Measurements from ENCODE around the gene GNMT. TPM values are rescaled to one million over a fixed set of nuclear protein-coding genes. Genes with fewer than 3 reads are reported as not detected.
"Not testable (repeated sequence)": the region's sequence is repeated elsewhere in the genome, so short reads cannot be mapped to it uniquely, and the experiment has no call there.

Gene GNMT
- total RNA-seq, 1 donor from 2014 or later = 0.62 TPM

DNA sequence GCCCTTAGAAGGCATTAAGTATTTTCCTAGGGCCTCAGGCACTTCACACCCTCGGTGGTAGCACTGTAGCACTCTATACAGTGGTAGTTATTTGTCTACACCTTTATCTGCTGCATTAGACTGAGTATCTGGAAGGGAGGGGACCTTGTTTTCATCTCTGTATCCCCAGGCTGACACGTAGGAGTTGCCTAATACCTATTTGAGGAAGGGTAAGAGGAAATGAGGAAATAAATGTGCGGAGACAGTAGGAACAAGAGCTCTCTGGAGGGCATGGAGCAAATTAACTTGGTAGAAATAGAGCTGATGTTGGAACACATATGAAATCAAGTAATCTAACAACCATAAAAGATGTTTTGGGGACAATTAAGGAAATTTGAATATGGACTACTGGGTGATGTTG is 27.3 kb upstream of the GNMT start:
- intact Hi-C loops (cut with micrococcal nuclease) = no loop called here

DNA sequence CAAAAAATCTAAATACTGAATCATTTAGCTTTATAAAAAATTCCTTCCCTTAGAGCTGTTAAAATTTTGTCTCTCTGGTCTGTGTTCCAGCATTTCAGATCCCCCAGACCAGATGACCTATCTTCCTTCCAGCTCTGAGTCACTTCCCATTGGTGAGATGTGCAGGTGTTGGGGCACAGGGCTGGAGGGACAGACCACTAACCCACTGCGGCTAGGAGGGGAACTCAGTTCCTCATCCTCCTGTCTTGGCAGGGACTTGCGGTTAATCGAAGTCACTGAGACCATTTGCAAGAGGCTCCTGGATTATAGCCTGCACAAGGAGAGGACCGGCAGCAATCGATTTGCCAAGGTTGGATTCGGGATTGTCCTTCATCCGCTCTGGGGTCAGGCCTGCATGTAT is 25.2 kb upstream of the GNMT start:
- no peaks in the 10 kb centered on the region for H3K9me3 Mint-ChIP-seq
- no peak overlapping the region for H3K4me3 Mint-ChIP-seq (ENCODE audit: low read depth)
- no peak overlapping the region for H3K27ac Mint-ChIP-seq
- no peak for DNase-seq (ENCODE audit: low spot score)
- no peaks in the 10 kb centered on the region for H3K27me3 Mint-ChIP-seq (ENCODE audit: low read depth)
- peaks cover 26% of the 10 kb centered on the region for H3K4me1 Mint-ChIP-seq (ENCODE audit: low read depth)
- peaks cover 82% of the 10 kb centered on the region for H3K36me3 Mint-ChIP-seq (ENCODE audit: low read depth)
- intact Hi-C loops (cut with micrococcal nuclease) = no loop called here

More for the DNA sequence above, 27.3 kb upstream of the GNMT start:
- Mint-ChIP-seq H3K27ac (no peak overlapping the region), H3K9me3 (no peaks in the 10 kb centered on the region), H3K27me3 (ENCODE audit: low read depth) (no peaks in the 10 kb centered on the region), H3K36me3 (ENCODE audit: low read depth) (peaks cover 70% of the 10 kb centered on the region), H3K4me3 (ENCODE audit: low read depth) (no peak overlapping the region), H3K4me1 (ENCODE audit: low read depth) (peaks cover 33% of the 10 kb centered on the region)
- DNase-seq (ENCODE audit: low spot score) = no peak

DNA sequence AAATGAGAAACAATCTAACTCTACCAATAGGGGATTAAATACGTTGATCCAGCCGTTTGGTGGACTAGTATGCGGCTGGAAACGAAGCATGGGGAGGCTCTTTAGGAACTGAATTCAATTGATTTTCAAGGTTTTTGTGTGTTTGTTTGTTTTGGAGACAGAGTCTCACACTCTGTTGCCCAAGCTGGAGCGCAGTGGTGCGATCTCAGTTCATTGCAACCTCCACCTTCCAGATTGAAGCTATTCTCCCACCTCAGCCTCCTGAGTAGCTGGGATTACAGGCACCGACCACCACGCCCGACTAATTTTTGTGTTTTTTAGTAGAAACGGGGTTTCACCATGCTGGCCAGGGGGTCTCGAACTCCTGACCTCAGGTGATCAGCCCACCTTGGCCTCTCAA is 24.2 kb upstream of the GNMT start:
- no peak overlapping the region for H3K27ac Mint-ChIP-seq
- H3K4me1 Mint-ChIP-seq (ENCODE audit: low read depth) = peaks cover 18% of the 10 kb centered on the region
- H3K9me3 Mint-ChIP-seq = no peaks in the 10 kb centered on the region
- H3K4me3 Mint-ChIP-seq (ENCODE audit: low read depth) = no peak overlapping the region
- peaks cover 84% of the 10 kb centered on the region for H3K36me3 Mint-ChIP-seq (ENCODE audit: low read depth)
- H3K27me3 Mint-ChIP-seq (ENCODE audit: low read depth) = no peaks in the 10 kb centered on the region
- no peak for DNase-seq (ENCODE audit: low spot score)
- intact Hi-C loops (cut with micrococcal nuclease) = no loop called here

DNA sequence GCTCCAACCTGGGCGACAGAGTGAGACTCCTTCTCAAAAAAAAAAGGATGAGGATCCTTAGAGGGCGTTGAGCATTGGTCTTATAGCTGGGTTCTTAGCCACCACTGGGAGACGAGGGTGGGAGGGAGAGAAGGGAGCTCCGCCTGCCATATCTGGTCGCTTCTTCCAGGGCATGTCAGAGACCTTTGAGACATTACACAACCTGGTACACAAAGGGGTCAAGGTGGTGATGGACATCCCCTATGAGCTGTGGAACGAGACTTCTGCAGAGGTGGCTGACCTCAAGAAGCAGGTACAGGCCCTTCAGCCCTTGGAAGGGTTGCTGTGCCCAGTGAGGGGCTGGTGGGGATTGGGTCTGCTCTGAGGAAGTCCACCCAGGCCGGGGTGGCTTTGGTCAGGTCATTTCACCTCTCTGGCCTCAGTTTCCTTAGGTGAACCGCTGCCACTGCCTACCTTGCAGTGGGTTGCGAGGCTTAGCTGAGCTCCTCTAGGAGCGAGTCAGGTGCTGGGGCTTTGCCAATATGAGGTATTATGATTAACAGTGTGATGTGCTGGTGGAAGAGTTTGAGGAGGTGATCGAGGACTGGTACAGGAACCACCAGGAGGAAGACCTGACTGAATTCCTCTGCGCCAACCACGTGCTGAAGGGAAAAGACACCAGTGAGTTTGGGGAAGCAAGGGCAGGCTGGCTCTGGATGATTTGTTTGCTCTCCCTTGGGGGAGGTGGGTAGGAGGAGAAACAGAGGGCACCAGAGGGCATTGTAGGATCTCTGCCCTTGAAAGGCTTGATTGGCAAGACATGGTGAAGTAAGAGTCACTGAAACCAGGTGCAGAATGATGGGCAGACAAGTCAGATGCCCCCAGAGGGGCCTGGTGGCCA is 22.8 kb upstream of the GNMT start:
- no peak for DNase-seq (ENCODE audit: low spot score)
- Mint-ChIP-seq H3K27ac (no peak overlapping the region), H3K4me3 (ENCODE audit: low read depth) (no peak overlapping the region), H3K27me3 (ENCODE audit: low read depth) (no peaks in the 10 kb centered on the region), H3K9me3 (no peaks in the 10 kb centered on the region), H3K4me1 (ENCODE audit: low read depth) (peaks cover 7% of the 10 kb centered on the region), H3K36me3 (ENCODE audit: low read depth) (peaks cover 77% of the 10 kb centered on the region)
- intact Hi-C loops (cut with micrococcal nuclease) = no loop called here

DNA sequence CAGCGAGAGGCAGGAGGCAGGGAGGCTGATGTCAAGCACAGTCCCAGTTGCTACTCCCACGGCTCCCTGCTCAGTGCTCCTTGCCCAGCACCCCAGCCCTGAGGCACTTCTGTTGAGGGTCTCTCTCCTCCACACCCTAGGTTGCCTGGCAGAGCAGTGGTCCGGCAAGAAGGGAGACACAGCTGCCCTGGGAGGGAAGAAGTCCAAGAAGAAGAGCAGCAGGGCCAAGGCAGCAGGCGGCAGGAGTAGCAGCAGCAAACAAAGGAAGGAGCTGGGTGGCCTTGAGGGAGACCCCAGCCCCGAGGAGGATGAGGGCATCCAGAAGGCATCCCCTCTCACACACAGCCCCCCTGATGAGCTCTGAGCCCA is 22.1 kb upstream of the GNMT start:
- Mint-ChIP-seq H3K4me1 (ENCODE audit: low read depth) (peaks cover under 1% of the 10 kb centered on the region), H3K4me3 (ENCODE audit: low read depth) (no peak overlapping the region), H3K9me3 (no peaks in the 10 kb centered on the region), H3K27ac (no peak overlapping the region), H3K36me3 (ENCODE audit: low read depth) (peaks cover 74% of the 10 kb centered on the region), H3K27me3 (ENCODE audit: low read depth) (no peaks in the 10 kb centered on the region)
- intact Hi-C loops (cut with micrococcal nuclease) = no loop called here
- DNase-seq (ENCODE audit: low spot score) = no peak

DNA sequence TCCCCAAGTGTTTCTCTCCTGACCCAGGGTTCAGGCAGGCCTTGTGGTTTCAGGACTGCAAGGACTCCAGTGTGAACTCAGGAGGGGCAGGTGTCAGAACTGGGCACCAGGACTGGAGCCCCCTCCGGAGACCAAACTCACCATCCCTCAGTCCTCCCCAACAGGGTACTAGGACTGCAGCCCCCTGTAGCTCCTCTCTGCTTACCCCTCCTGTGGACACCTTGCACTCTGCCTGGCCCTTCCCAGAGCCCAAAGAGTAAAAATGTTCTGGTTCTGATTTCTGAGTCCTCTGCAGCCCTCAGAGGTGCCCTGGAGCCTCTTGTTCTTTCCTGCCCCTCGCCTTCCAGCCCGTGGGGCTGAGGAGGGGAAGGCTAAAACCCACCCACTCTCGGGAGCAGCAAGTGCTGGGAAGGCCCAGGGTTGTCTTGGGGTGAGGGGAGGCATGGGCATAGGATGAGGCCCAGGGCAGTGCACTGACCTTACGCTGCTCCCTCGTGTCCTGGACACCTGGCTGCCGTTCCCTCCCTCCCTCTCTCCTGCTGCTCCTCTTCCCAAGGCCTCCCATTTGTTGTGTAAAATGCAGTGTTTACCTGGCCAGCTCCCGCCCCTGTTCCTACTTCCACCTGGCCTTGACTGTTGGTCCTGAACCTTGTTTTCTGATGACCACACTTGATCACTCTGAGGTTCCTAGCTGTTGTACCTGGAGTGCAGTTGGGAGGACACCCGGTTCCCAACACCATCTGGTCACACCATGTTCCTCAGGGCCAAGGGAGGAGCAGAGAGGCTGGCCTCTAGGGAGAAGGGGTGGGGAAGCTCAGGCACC is 21.4 kb upstream of the GNMT start:
- no peaks in the 10 kb centered on the region for H3K27me3 Mint-ChIP-seq (ENCODE audit: low read depth)
- no peak for DNase-seq (ENCODE audit: low spot score)
- H3K4me1 Mint-ChIP-seq (ENCODE audit: low read depth) = no peaks in the 10 kb centered on the region
- H3K9me3 Mint-ChIP-seq = no peaks in the 10 kb centered on the region
- H3K4me3 Mint-ChIP-seq (ENCODE audit: low read depth) = no peak overlapping the region
- peaks cover 69% of the 10 kb centered on the region for H3K36me3 Mint-ChIP-seq (ENCODE audit: low read depth)
- H3K27ac Mint-ChIP-seq = no peak overlapping the region
- intact Hi-C loops (cut with micrococcal nuclease) = no loop called here

DNA sequence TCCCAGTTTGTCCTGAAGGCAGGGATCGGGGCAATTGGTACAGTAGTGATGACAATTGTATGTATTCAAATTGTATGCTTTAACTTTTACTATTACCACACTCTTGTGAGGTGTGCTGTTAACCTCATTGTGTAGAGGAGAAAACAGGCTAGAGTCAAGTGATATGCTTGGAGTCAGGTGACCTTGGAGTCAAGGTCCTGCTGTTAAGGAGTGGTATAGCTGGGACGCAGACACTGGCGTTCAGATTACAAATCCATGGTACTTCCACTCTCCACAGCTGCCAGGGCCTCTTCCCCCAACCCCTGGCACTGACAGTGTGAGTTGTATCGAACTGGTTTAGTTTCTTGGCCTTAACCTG is 20.8 kb upstream of the GNMT start:
- H3K36me3 Mint-ChIP-seq (ENCODE audit: low read depth) = peaks cover 63% of the 10 kb centered on the region
- no peak overlapping the region for H3K4me3 Mint-ChIP-seq (ENCODE audit: low read depth)
- no peak for DNase-seq (ENCODE audit: low spot score)
- no peaks in the 10 kb centered on the region for H3K9me3 Mint-ChIP-seq
- H3K4me1 Mint-ChIP-seq (ENCODE audit: low read depth) = no peaks in the 10 kb centered on the region
- no peaks in the 10 kb centered on the region for H3K27me3 Mint-ChIP-seq (ENCODE audit: low read depth)
- intact Hi-C loops (cut with micrococcal nuclease) = no loop called here
- no peak overlapping the region for H3K27ac Mint-ChIP-seq

DNA sequence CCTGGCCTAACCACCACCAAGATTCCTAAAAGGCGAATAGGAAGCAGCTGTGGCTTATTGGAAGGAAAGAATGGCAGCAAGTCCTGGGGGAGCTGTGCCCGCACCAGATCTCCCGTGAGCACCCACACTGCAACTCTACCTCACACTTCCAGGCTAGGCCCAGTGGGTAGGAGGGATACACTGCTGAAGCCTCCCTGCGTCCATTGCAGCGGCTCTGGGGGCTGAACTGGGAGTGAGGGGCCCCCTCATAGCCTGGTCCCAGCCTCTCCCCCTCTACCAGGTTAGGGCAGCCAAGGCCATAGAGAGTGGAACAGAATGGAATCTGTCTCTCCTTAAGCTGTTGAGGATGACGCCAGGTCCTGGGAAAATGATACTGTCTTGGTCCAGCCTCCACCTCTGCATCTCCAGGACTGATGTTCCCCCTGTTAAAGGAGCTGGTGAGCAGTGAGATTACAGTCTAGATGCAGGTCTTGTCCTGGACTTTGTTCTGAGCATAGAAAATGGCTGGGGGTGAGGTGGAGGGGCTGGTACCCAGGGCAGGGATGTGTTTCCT is 20.0 kb upstream of the GNMT start:
- no peaks in the 10 kb centered on the region for H3K9me3 Mint-ChIP-seq
- no peaks in the 10 kb centered on the region for H3K27me3 Mint-ChIP-seq (ENCODE audit: low read depth)
- H3K36me3 Mint-ChIP-seq (ENCODE audit: low read depth) = peaks cover 59% of the 10 kb centered on the region
- H3K4me3 Mint-ChIP-seq (ENCODE audit: low read depth) = no peak overlapping the region
- no peak overlapping the region for H3K27ac Mint-ChIP-seq
- DNase-seq (ENCODE audit: low spot score) = no peak
- intact Hi-C loops (cut with micrococcal nuclease) = no loop called here
- H3K4me1 Mint-ChIP-seq (ENCODE audit: low read depth) = no peaks in the 10 kb centered on the region

DNA sequence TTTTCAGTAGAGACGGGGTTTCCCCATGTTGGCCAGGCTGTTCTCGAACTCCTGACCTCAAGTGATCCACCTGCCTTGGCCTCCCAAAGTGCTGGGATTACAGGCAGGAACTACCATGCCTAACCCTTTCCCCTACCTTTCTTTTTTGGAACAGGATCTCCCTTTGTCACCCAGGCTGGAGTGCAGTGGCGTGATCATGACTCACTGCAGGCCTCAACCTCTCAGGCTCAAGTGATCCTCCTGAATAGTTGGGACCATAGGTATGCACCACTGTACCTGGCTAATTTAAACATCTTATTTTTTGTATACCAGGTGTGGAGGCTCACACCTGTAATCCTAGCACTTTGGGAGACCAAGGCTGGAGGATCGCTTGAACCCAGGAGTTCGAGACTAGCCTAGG is 19.2 kb upstream of the GNMT start:
- H3K4me3 Mint-ChIP-seq (ENCODE audit: low read depth); H3K4me1 Mint-ChIP-seq (ENCODE audit: low read depth); H3K9me3 Mint-ChIP-seq; H3K27ac Mint-ChIP-seq; intact Hi-C loops (cut with micrococcal nuclease); H3K27me3 Mint-ChIP-seq (ENCODE audit: low read depth); DNase-seq (ENCODE audit: low spot score): not testable (repeated sequence)
- H3K36me3 Mint-ChIP-seq (ENCODE audit: low read depth) = peaks cover 51% of the 10 kb centered on the region

DNA sequence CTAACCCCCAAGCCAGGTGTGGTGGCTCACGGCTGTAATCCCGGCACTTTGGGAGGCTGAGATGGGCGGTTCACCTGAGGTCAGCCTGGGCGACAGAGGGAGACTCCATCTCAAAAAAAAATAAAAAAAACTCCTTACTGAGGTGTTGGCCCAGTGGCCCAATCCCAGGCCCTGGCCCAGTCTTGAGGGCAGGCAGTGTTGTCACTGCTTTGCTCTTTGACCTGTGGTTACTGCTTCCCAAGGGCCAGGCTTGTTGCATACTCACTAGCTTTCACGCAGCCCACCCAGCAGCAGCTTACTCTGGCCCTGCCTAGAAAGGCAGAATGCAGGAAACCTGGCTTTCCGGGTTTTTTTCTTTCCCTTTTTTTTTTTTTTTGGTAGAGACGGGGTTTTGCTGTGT is 18.1 kb upstream of the GNMT start:
- H3K4me1 Mint-ChIP-seq (ENCODE audit: low read depth) = no peaks in the 10 kb centered on the region
- no peak overlapping the region for H3K27ac Mint-ChIP-seq
- intact Hi-C loops (cut with micrococcal nuclease) = no loop called here
- no peaks in the 10 kb centered on the region for H3K27me3 Mint-ChIP-seq (ENCODE audit: low read depth)
- H3K9me3 Mint-ChIP-seq = no peaks in the 10 kb centered on the region
- peaks cover 40% of the 10 kb centered on the region for H3K36me3 Mint-ChIP-seq (ENCODE audit: low read depth)
- no peak overlapping the region for H3K4me3 Mint-ChIP-seq (ENCODE audit: low read depth)
- no peak for DNase-seq (ENCODE audit: low spot score)

DNA sequence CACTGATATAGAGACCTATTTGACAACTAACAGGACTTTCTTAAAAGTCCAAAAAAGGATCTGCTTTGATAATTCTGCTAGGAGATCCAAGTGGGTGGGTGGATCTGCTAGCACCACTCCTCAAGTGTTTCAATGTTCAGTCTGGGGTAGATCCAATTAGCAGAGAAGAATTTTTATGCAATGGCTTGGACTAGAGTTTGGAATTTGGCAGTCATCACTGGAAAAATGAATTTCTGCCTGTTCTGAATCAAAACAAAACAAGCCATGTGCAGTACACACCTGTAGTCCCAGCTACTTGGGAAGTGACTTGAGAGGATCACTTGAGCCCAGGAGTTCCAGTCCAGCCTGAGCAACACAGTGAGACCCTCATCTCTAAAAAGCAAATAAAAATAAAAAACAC is 12.6 kb upstream of the GNMT start:
- DNase-seq (ENCODE audit: low spot score) = no peak
- H3K36me3 Mint-ChIP-seq (ENCODE audit: low read depth) = peaks cover 11% of the 10 kb centered on the region
- intact Hi-C loops (cut with micrococcal nuclease) = no loop called here
- no peaks in the 10 kb centered on the region for H3K9me3 Mint-ChIP-seq
- no peaks in the 10 kb centered on the region for H3K4me1 Mint-ChIP-seq (ENCODE audit: low read depth)
- no peaks in the 10 kb centered on the region for H3K27me3 Mint-ChIP-seq (ENCODE audit: low read depth)
- no peak overlapping the region for H3K4me3 Mint-ChIP-seq (ENCODE audit: low read depth)
- no peak overlapping the region for H3K27ac Mint-ChIP-seq

DNA sequence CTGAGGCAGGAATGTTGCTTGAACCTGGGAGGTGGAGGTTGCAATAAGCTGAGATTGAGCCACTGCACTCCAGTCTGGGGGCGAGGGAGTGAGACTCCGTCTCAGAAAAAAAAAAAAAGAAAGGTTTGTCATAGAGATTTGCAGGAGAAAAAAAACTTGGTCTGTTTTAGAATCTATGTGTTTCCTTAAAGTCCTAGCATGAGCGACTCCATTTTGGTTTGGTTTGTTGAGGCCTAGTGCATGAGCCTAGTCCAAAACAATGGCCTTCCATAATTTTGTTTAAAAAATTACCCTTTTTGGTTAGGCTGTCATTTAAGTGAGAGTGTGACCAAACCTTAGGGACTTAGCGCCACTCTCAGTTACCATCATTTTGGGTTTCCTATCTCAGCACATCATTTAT is 8.2 kb upstream of the GNMT start:
- Mint-ChIP-seq H3K4me3 (ENCODE audit: low read depth) (no peak overlapping the region), H3K9me3 (no peaks in the 10 kb centered on the region), H3K27me3 (ENCODE audit: low read depth) (no peaks in the 10 kb centered on the region), H3K27ac (no peak overlapping the region), H3K36me3 (ENCODE audit: low read depth) (peaks cover 3% of the 10 kb centered on the region), H3K4me1 (ENCODE audit: low read depth) (no peaks in the 10 kb centered on the region)
- no peak for DNase-seq (ENCODE audit: low spot score)
- intact Hi-C loops (cut with micrococcal nuclease) = no loop called here

DNA sequence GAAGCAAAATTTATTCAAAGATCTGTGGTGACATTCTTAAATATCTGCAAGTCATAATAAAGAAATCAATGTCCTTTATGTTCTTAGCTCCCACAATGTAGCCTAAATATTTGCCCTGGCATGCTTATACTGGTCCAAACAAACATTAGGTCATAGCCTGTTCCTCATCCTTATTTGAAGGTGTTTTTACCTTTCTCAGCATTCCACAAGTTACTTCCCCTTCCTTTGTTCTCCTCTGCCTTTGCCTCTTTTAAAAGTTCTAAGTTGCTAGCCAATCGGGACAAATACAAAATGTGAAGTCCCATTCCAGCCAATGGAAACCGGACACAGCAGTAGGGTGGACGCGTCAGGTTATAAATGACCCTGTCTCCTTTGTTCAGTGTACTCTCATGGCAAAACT is 6.1 kb upstream of the GNMT start:
- H3K4me3 Mint-ChIP-seq (ENCODE audit: low read depth); H3K27ac Mint-ChIP-seq; H3K27me3 Mint-ChIP-seq (ENCODE audit: low read depth); DNase-seq (ENCODE audit: low spot score); H3K9me3 Mint-ChIP-seq; intact Hi-C loops (cut with micrococcal nuclease); H3K4me1 Mint-ChIP-seq (ENCODE audit: low read depth); H3K36me3 Mint-ChIP-seq (ENCODE audit: low read depth): not testable (repeated sequence)

Measured in activated T-helper 2 cell treated with anti-CD3 and anti-CD28 coated beads, Interferon-gamma antibody, Interleukin-2, Interleukin-4, amounts not matched to agents 10 μg/mL and 5 μg/mL and 100 μg/mL, durations not matched to agents 14 hours and 24 hours and 36 hours (primary cell).